Ishikawa (cell line): ENCODE data around the gene MBL2.
A peak's percentile ranks its signal among the peaks of the same experiment; 100 is the strongest.

Source experiments
- CEBPB ChIP-seq: IDR thresholded peaks from 2 replicates; pipeline ENCODE4 v1.6.1; 2012
- CREB1 ChIP-seq: IDR thresholded peaks from 2 replicates; pipeline ENCODE4 v1.6.1; 2012; ENCODE audit warnings: low read depth
- EGR1 ChIP-seq: IDR thresholded peaks from 2 replicates; pipeline ENCODE4 v1.6.1; 2012
- EP300 ChIP-seq: IDR thresholded peaks from 2 replicates; pipeline ENCODE4 v1.6.1; 2012; ENCODE audit warnings: borderline replicate concordance
- FOXM1 ChIP-seq: IDR thresholded peaks from 2 replicates; pipeline ENCODE4 v1.6.1; 2012; ENCODE audit warnings: low read depth, borderline replicate concordance
- NFIC ChIP-seq: IDR thresholded peaks from 2 replicates; pipeline ENCODE4 v1.6.1; 2012
- RAD21 ChIP-seq: IDR thresholded peaks from 2 replicates; pipeline ENCODE4 v1.6.1; 2012; ENCODE audit warnings: low read depth
- TAF1 ChIP-seq: IDR thresholded peaks from 2 replicates; pipeline ENCODE4 v1.6.1; 2012; ENCODE audit warnings: low read depth, mild to moderate bottlenecking
- TCF12 ChIP-seq: IDR thresholded peaks from 2 replicates; pipeline ENCODE4 v1.6.1; 2012; ENCODE audit warnings: low read depth
- TEAD4 ChIP-seq: IDR thresholded peaks from 2 replicates; pipeline ENCODE4 v1.6.1; 2012
- USF1 ChIP-seq: IDR thresholded peaks from 2 replicates; pipeline ENCODE4 v1.6.1; 2012
- YY1 ChIP-seq: IDR thresholded peaks from 2 replicates; pipeline ENCODE4 v1.6.1; 2012; ENCODE audit warnings: low read depth
- ZBTB7A ChIP-seq: IDR thresholded peaks from 2 replicates; pipeline ENCODE4 v1.6.1; 2012; ENCODE audit warnings: low read depth
- TF ChIP-seq, protein P1 (sequence below): IDR thresholded peaks from 2 replicates; pipeline ENCODE4 v1.6.1; 2012
- TF ChIP-seq, protein P2 (sequence below): IDR thresholded peaks from 2 replicates; pipeline ENCODE4 v1.6.1; 2012; ENCODE audit warnings: low read depth, mild to moderate bottlenecking

The MBL2 gene

DNA sequence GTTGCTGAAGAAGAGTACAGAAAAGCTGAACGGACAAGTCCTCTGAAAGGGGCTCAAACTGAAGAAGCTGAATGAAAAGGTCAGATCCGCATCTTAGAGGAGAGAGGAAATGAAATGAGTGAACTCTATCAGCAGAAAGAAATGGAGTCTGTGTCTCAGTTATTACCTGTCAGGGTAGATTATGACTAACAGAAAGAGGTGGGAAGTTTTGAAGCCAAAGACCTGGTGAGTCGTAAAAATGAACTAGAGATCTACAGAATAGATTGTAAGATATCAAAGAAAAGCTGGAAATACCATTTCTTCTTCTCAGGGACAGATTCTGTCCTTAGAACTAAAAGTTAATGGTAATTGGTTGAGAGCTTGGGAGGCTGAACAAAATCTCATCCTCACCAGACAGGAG is 11.1 kb upstream of the MBL2 start:
- TF ChIP-seq FOXM1: no peak
- no peak for TF ChIP-seq ZBTB7A
- TF ChIP-seq CEBPB: no peak
- TF ChIP-seq RAD21: no peak
- no peak for TF ChIP-seq CREB1
- no peak for TF ChIP-seq USF1
- no peak for TF ChIP-seq TEAD4
- no peak for TF ChIP-seq YY1
- TF ChIP-seq EP300: no peak
- no peak for TF ChIP-seq TAF1
- TF ChIP-seq, protein P1, sequence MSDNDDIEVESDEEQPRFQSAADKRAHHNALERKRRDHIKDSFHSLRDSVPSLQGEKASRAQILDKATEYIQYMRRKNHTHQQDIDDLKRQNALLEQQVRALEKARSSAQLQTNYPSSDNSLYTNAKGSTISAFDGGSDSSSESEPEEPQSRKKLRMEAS: no peak
- no peak for TF ChIP-seq TCF12

DNA sequence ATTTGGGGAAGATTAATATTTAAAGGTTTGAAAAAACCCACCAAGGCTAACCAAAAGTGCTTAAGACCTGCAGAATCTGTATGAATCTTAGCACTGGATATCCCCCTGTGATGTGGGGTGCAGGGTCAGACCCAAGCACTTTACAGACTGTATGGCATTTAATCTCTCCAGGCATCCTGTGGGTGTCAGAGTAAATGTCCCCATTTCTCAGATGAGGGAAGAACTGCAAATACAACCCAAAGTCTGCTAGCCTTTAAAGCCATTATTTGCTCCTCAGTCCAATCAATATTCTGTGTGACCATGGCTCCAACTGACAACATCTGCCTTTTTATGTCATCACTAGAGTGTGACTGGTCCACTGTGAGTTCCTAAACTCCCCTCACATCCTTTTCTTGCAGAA is 10.0 kb upstream of the MBL2 start:
- TF ChIP-seq FOXM1 (no peak), YY1 (no peak), TCF12 (no peak), TAF1 (no peak), ZBTB7A (no peak), TEAD4 (no peak), NFIC (no peak), RAD21 (no peak), CREB1 (no peak), USF1 (no peak), EP300 (no peak), EGR1 (no peak)
- TF ChIP-seq, protein P2, sequence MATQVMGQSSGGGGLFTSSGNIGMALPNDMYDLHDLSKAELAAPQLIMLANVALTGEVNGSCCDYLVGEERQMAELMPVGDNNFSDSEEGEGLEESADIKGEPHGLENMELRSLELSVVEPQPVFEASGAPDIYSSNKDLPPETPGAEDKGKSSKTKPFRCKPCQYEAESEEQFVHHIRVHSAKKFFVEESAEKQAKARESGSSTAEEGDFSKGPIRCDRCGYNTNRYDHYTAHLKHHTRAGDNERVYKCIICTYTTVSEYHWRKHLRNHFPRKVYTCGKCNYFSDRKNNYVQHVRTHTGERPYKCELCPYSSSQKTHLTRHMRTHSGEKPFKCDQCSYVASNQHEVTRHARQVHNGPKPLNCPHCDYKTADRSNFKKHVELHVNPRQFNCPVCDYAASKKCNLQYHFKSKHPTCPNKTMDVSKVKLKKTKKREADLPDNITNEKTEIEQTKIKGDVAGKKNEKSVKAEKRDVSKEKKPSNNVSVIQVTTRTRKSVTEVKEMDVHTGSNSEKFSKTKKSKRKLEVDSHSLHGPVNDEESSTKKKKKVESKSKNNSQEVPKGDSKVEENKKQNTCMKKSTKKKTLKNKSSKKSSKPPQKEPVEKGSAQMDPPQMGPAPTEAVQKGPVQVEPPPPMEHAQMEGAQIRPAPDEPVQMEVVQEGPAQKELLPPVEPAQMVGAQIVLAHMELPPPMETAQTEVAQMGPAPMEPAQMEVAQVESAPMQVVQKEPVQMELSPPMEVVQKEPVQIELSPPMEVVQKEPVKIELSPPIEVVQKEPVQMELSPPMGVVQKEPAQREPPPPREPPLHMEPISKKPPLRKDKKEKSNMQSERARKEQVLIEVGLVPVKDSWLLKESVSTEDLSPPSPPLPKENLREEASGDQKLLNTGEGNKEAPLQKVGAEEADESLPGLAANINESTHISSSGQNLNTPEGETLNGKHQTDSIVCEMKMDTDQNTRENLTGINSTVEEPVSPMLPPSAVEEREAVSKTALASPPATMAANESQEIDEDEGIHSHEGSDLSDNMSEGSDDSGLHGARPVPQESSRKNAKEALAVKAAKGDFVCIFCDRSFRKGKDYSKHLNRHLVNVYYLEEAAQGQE: no peak
- TF ChIP-seq, protein P1: no peak

DNA sequence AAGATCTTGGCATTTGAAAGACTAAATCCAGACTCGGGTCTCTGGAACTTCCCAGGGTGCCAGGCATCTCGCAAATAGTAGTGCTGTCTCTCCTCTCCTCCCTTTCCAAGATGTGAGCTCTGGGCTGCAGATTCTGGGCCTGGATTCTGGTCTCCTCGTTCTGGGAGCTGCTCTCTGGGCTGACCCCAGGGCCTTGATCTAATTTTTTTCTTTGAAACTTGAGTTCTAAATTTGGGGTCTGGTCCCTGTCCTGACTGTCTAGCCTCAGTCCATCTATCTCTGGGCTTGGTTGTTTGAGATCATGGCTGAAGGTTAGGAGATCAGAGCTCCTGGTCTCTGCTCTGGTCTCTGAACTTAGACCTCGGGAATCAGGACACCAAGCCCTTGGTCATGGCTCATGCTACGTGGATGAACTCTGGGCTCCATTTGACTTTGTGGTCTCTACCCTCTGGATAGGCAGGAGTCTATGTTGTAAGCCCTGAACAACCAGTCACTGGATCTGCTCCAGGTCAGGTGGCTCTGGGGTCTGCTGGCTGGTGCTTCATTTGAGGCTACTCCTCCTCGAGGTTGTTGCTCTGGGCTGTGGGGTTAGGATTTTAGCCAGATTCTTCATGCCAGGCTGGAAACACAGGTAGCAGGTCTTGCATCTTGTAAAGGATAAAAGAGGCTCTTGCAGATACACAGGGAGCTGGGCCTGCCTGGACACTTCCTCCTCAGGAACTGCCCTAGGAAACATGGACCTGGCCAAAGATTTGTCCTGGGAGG is 8.0 kb upstream of the MBL2 start:
- no peak for TF ChIP-seq EGR1
- TF ChIP-seq USF1: no peak
- TF ChIP-seq, protein P1: no peak
- no peak for TF ChIP-seq CREB1
- no peak for TF ChIP-seq ZBTB7A
- no peak for TF ChIP-seq RAD21
- no peak for TF ChIP-seq YY1

DNA sequence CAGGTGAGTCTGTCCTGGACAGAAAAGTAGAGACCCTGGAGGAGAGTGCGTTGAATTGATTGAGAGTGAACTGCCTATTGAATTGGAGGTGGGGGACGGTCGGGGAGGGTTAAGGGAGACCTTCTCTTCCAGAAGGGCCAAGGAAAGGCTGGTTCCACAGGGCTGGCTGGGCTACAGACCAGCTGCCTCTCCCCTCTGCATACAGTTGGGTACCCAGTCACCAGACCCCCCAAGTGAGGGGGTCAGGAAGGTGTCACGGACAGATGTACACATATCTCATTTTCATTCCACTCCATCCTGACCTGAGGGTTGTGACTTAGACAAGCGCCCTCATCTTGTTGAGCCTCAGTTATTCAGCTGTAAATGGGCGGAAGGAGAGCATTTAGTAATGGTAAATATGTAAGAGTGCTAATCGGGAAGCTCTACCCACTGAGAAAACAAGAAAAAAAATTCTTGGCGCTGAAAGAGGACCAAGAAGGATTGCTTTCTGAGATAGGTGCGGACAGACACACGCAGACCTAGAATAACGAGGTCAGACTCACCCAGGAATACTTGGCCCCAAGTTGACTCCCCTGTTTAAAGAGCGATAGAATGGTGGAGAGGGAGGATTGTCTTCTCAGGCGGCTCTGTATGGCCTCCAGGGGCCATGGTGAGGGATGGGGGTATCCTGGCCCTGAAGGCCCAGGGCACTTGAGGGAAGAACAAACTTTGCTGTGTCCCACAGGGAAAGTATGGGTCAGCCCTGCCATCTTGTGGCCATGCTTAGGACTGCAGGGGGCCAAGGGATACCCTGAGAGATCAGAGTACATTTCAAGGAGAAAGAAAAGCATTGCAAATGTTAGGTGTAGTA is 7.2 kb upstream of the MBL2 start:
- no peak for TF ChIP-seq USF1
- peak; percentile 92 for TF ChIP-seq RAD21

GRCh38 chr10:52778511-52779392 is 6.2 kb upstream of the MBL2 start:
- TF ChIP-seq CREB1 (no peak), RAD21 (peak; percentile 32; the same call in 1 of the 2 replicates)
- TF ChIP-seq, protein P1: no peak

DNA sequence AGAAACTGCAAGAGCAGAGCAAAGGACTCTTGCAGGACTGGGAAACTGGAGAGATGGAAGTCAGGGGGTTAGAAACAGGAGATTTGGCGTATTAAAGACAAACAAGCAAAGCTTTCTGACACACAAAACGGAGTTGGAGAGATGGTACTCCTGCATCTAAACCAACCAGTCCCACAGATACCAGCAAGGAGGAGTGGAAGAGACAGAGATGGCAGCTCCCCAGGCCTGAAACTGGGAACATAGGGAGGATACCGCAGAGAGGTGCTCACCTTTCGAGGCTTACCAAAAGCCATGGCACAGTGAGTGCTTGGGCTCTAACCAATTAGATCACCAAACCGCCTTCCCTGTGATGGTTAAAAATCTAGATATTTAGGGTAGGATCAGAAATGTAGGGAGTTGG is 4.8 kb upstream of the MBL2 start:
- TF ChIP-seq CREB1 (no peak), RAD21 (no peak), TEAD4 (no peak), USF1 (no peak), ZBTB7A (no peak), TCF12 (no peak), EP300 (no peak), YY1 (no peak), TAF1 (no peak), CEBPB (no peak), EGR1 (no peak), FOXM1 (no peak), NFIC (no peak)
- TF ChIP-seq, protein P2: no peak
- TF ChIP-seq, protein P1: no peak
